ENCODE results near the gene OCSTAMP.

Gene OCSTAMP

GRCh38 chr20:46520540-46520939 lies 29.9 kb downstream of the OCSTAMP start:
- H3K4me3 ChIP-seq (replicated peaks; ENCODE audit: low read depth, low read length): no peak overlapping the region
- no peaks in the 10 kb centered on the region for H3K36me3 ChIP-seq (ENCODE audit: control insufficient read depth, insufficient read depth, low read length)
- DNase-seq (ENCODE audit: extremely low read depth, insufficient read length): no peak
- H3K27me3 ChIP-seq (replicated peaks; ENCODE audit: control insufficient read depth, insufficient read depth, low read length): no peaks in the 10 kb centered on the region; the same call in 1 of the 2 replicates
- TF ChIP-seq CTCF (IDR thresholded peaks at IDR 0.05; ENCODE audit: insufficient read depth, low read length, poor library complexity, severe bottlenecking): no peak

- H3K36me3 ChIP-seq (ENCODE audit: control insufficient read depth, insufficient read depth, low read length): no peaks in the 10 kb centered on the region
- no peaks in the 10 kb centered on the region; the same call in 1 of the 2 replicates for H3K27me3 ChIP-seq (replicated peaks; ENCODE audit: control insufficient read depth, insufficient read depth, low read length)
- no peak for DNase-seq (ENCODE audit: extremely low read depth, insufficient read length)
- no peak overlapping the region for H3K4me3 ChIP-seq (replicated peaks; ENCODE audit: low read depth, low read length)
- no peak for TF ChIP-seq CTCF (IDR thresholded peaks at IDR 0.05; ENCODE audit: insufficient read depth, low read length, poor library complexity, severe bottlenecking)
Measured at GRCh38 chr20:46519471-46520068, 30.9 kb downstream of the OCSTAMP start.

GRCh38 chr20:46512943-46513844 lies 37.3 kb downstream of the OCSTAMP start, which contains the start of gene ZNF334:
Gene ZNF334, minus strand, starts transcription at chr20:46513559. Its CDS starts 1,457 bp downstream, at chr20:46512102.
- TF ChIP-seq CTCF (IDR thresholded peaks at IDR 0.05; ENCODE audit: insufficient read depth, low read length, poor library complexity, severe bottlenecking): no peak
- no peaks in the 10 kb centered on the region for H3K36me3 ChIP-seq (ENCODE audit: control insufficient read depth, insufficient read depth, low read length)
- H3K4me3 ChIP-seq (replicated peaks; ENCODE audit: low read depth, low read length): peak within 1 kb of the TSS; percentile 69
- H3K27me3 ChIP-seq (replicated peaks; ENCODE audit: control insufficient read depth, insufficient read depth, low read length): no peaks in the 10 kb centered on the region
- peak; percentile 17 for DNase-seq (ENCODE audit: extremely low read depth, insufficient read length)

- no peak for TF ChIP-seq CTCF (IDR thresholded peaks at IDR 0.05; ENCODE audit: insufficient read depth, low read length, poor library complexity, severe bottlenecking)
- Histone ChIP-seq H3K36me3 (ENCODE audit: control insufficient read depth, insufficient read depth, low read length) (no peaks in the 10 kb centered on the region), H3K27me3 (replicated peaks; ENCODE audit: control insufficient read depth, insufficient read depth, low read length) (no peaks in the 10 kb centered on the region), H3K4me3 (replicated peaks; ENCODE audit: low read depth, low read length) (no peak overlapping the region)
- DNase-seq (ENCODE audit: extremely low read depth, insufficient read length): no peak
Measured at GRCh38 chr20:46509523-46509922, 40.9 kb downstream of the OCSTAMP start.

GRCh38 chr20:46507760-46508407 lies 42.6 kb downstream of the OCSTAMP start:
- no peak for TF ChIP-seq CTCF (IDR thresholded peaks at IDR 0.05; ENCODE audit: insufficient read depth, low read length, poor library complexity, severe bottlenecking)
- no peak overlapping the region for H3K4me3 ChIP-seq (replicated peaks; ENCODE audit: low read depth, low read length)
- no peaks in the 10 kb centered on the region for H3K27me3 ChIP-seq (replicated peaks; ENCODE audit: control insufficient read depth, insufficient read depth, low read length)
- no peaks in the 10 kb centered on the region for H3K36me3 ChIP-seq (ENCODE audit: control insufficient read depth, insufficient read depth, low read length)
- DNase-seq (ENCODE audit: extremely low read depth, insufficient read length): no peak
